GM19324 (cell line): ENCODE data around the gene ARL15.
"Not testable (repeated sequence)": the region's sequence is repeated elsewhere in the genome, so short reads cannot be mapped to it uniquely, and the experiment has no call there.

Source experiments
- ATAC-seq: cut with Tn5 transposase; IDR thresholded peaks from one replicate; pipeline ENCODE4 v1.9.1; 2021; ENCODE audit warnings: mild to moderate bottlenecking, moderate library complexity; ENCODE audit not compliant: unreplicated experiment, low FRiP score

Gene ARL15

GRCh38 chr5:53884417-53884816 lies 426.0 kb downstream of the ARL15 start:
- no peak for ATAC-seq

GRCh38 chr5:53882676-53883031 lies 427.7 kb downstream of the ARL15 start:
- no peak for ATAC-seq

- ATAC-seq = no peak
Observed at GRCh38 chr5:53882006-53882675, 428.2 kb downstream of the ARL15 start.

DNA sequence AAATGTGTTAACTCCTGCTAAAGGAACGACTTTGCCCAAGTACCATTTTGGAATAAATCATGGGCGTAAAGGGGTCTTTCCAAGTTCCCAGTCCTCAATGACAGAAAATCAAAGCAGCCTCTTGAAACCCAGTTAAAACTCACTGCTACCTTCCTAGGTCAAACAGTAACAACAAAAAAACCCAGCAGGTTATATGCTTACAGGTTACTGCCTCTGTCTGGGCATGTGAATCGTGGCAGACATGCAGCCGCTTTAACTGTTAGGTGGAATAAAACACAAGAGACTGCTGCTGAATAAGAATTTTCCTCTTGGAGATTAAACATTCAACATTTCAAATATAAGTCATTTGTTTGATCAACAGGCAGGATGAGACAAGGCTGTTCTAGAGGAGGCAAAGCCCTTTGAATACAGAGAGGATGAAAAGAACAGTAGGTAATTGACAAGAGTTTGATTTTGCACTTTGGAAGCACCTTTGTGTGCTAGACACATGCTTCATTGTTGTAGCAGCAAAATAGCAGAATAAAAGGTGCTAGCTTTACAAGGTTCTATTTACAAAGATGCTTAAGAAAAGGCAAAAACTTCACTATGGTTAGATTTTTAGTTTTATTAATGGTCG lies 430.6 kb downstream of the ARL15 start:
- ATAC-seq = no peak

- ATAC-seq = no peak
Observed at GRCh38 chr5:53878015-53878414, 432.4 kb downstream of the ARL15 start.

DNA sequence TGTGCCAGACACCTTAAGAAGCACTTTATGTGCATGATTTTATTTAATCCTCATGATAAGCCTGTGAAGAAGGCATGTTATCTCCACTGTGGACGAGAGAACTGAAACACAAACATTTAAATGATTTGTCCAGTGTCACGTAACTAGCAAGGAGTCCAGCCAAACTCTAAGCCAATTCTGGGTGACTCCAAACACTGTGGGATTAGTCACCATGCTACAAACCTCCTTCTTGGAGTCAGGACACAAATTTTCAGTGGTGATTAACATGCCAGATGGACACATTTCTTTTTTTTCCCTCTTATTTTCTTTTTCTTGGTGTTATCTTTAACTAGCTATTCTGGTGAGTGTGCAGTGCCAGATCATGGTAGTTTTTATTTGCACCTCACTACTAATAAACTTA lies 433.1 kb downstream of the ARL15 start:
- ATAC-seq = no peak

GRCh38 chr5:53874409-53874808 lies 436.0 kb downstream of the ARL15 start:
- no peak for ATAC-seq

DNA sequence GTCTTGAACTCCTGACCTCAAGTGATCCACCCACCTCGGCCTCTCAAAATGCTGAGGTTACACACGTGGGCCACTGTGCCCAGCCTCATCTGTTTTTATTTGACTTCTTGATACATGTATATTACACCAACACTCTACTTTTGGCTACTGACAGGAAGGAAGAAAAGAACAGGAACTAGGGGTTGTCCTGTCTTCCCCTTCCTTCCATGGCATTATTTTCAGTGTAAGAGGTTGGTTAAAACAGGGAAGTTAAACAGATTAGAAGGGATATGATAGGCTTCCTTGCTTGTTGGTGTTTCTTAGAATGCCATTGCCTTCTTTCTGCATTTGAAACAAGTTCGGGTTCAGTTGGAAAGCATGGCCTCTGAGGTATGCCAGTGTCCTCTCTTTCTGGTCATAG lies 437.1 kb downstream of the ARL15 start:
- ATAC-seq = no peak

DNA sequence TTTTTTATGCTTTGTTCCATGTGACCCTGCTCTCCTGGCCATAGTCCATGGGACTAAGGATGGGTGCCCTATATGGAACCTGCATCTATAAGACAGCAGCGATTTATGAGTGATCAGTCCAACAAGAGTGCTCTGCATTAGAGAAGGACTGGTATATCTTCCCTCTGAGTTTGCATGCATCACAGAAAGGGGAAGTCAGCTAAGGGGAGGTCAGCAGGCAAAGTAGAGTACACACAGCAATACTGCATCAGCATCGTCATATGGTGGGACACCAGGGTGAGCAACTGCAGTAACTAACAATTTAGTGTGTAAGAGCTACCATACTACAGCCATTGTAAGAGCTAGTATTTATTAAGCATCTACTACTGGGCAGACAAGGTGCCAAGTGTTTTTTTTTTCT lies 438.6 kb downstream of the ARL15 start:
- ATAC-seq = no peak

DNA sequence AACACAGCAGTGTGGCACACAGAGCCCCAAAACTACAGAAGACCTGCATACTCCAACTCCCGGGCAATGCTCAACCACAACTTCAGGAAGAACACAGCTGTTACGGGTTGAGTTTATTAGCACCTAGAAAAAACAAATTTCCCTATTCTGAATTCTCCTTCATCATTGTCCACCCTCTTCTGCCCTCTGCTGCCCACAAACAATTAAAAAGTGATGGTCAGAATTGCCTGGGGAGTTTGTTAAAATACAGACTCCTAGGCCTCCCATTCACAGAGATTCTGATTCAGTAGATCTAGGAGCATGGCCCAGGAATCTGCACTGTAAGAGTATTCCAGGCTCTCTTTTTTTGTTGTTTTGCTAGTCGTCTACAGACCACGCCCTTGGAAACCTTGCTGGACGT lies 439.3 kb downstream of the ARL15 start:
- ATAC-seq = no peak

GRCh38 chr5:53858700-53859456 lies 451.5 kb downstream of the ARL15 start:
- no peak for ATAC-seq

- ATAC-seq = no peak
Observed at GRCh38 chr5:53856506-53856905, 453.9 kb downstream of the ARL15 start.

DNA sequence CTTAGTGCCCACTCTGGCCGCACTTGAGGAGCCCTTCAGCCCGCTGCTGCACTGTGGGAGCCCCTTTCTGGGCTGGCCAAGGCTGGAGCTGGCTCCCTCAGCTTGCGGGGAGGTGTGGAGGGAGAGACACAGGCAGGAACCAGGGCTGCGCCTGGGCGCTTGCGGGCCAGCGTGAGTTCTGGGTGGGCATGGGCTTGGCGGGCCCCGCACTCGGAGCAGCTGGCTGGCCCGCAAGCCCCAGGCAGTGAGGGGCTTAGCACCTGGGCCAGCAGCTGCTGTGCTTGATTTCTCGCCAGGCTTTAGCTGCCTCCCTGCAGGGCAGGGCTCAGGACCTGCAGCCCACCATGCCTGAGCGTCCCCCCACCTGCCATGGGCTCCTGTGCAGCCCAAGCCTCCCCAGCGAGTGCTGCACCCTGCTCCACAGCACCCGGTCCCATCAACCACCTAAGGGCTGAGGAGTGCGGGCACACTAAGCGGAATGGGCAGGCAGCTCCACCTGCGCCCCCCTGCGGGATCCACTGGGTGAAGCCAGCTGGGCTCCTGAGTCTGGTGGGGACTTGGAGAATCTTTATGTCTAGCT lies 473.4 kb downstream of the ARL15 start:
- ATAC-seq = not testable (repeated sequence)

GRCh38 chr5:53834500-53834899 lies 475.9 kb downstream of the ARL15 start:
- ATAC-seq = no peak
